HEK293 (cell line): ENCODE measurements around the gene MYL4.

Source experiments
- CTCF ChIA-PET: fragments of 350-600 bp; formaldehyde crosslinking; extraction: SDS; loops from one replicate; lab custom pipeline; 2021; ENCODE audit warnings: antibody characterized with exemption; lab: Yijun Ruan, JAX
- POLR2A ChIA-PET: fragments of 300-600 bp; formaldehyde crosslinking; extraction: SDS; loops from one replicate; lab custom pipeline; 2020; ENCODE audit warnings: antibody characterized with exemption, inconsistent platforms; lab: Yijun Ruan, JAX
- H3K27ac ChIP-seq: fragments of 200-500 bp; sonication (Bioruptor generic); 2 replicates; pipeline ENCODE4 v1.5.1; 2014; ENCODE audit warnings: low read depth, low read length, control low read depth, inconsistent platforms; ENCODE audit errors: extremely low read depth
- H3K36me3 ChIP-seq, 2 experiments: fragments of 200-500 bp in 1 of 2; sonication (Bioruptor generic) in 1 of 2; 1 replicate in 1 of 2; 2 replicates in 1 of 2; pipeline ENCODE4 v1.5.1; 2014 to 2017; ENCODE audit warnings: inconsistent platforms in 2 of 2, low read length in 2 of 2; ENCODE audit not compliant: control insufficient read depth in 2 of 2, insufficient read depth in 1 of 2
- H3K4me1 ChIP-seq: fragments of 200-500 bp; sonication (Bioruptor generic); 2 replicates; pipeline ENCODE4 v1.5.1; 2014; ENCODE audit warnings: mild to moderate bottlenecking, low read length, inconsistent platforms; ENCODE audit not compliant: control insufficient read depth, insufficient read depth
- H3K4me3 ChIP-seq: 2 replicates; pipeline ENCODE4 v1.5.1; 2011; ENCODE audit warnings: low read depth, mild to moderate bottlenecking, control low read depth, low read length, moderate library complexity
- H3K9me3 ChIP-seq: fragments of 200-500 bp; sonication (Bioruptor generic); 2 replicates; pipeline ENCODE4 v1.5.1; 2014; ENCODE audit warnings: low read depth, low read length, inconsistent platforms; ENCODE audit not compliant: control insufficient read depth, insufficient read depth
- CTCF ChIP-seq: fragments of 450-650 bp; formaldehyde crosslinking; IDR thresholded peaks from 2 replicates; pipeline ENCODE4 v1.5.1; 2016; ENCODE audit warnings: missing biosample characterization, missing genetic modification characterization
- GFI1B ChIP-seq: fragments of 450-650 bp; formaldehyde crosslinking; IDR thresholded peaks from 2 replicates; pipeline ENCODE4 v1.5.1; 2016; ENCODE audit warnings: missing biosample characterization, missing genetic modification characterization
- GLI2 ChIP-seq: fragments of 450-650 bp; formaldehyde crosslinking; IDR thresholded peaks from 2 replicates; pipeline ENCODE4; 2017; ENCODE audit warnings: missing biosample characterization, missing genetic modification characterization, low read depth, borderline replicate concordance
- KLF1 ChIP-seq: fragments of 450-650 bp; formaldehyde crosslinking; IDR thresholded peaks from 2 replicates; pipeline ENCODE4 v1.5.1; 2016; ENCODE audit warnings: missing biosample characterization, missing genetic modification characterization
- KLF16 ChIP-seq: fragments of 450-650 bp; formaldehyde crosslinking; IDR thresholded peaks from 2 replicates; pipeline ENCODE4 v1.5.1; 2017; ENCODE audit warnings: missing biosample characterization, missing genetic modification characterization
- PRDM2 ChIP-seq: fragments of 450-650 bp; formaldehyde crosslinking; IDR thresholded peaks from 2 replicates; pipeline ENCODE4 v1.5.1; 2016; ENCODE audit warnings: missing biosample characterization, missing genetic modification characterization, borderline replicate concordance
- REST ChIP-seq: fragments of 450-650 bp; formaldehyde crosslinking; IDR thresholded peaks from 2 replicates; pipeline ENCODE4 v1.5.1; 2016; ENCODE audit warnings: missing biosample characterization, missing genetic modification characterization
- TRIM28 ChIP-seq: IDR thresholded peaks from 2 replicates; pipeline ENCODE4 v1.6.1; 2011; ENCODE audit warnings: low read length, control low read depth, borderline replicate concordance
- ZBTB26 ChIP-seq: fragments of 450-650 bp; formaldehyde crosslinking; optimal IDR thresholded peaks from 2 replicates; pipeline ENCODE3; 2016; ENCODE audit warnings: missing biosample characterization, mild to moderate bottlenecking, missing genetic modification characterization
- ZBTB8A ChIP-seq: fragments of 450-650 bp; formaldehyde crosslinking; IDR thresholded peaks from 2 replicates; pipeline ENCODE4 v1.5.1; 2016; ENCODE audit warnings: missing biosample characterization, missing genetic modification characterization
- ZNF146 ChIP-seq: fragments of 450-650 bp; formaldehyde crosslinking; IDR thresholded peaks from 2 replicates; pipeline ENCODE4 v1.5.1; 2016; ENCODE audit warnings: missing biosample characterization, missing genetic modification characterization
- ZNF174 ChIP-seq: fragments of 450-650 bp; formaldehyde crosslinking; IDR thresholded peaks from 2 replicates; pipeline ENCODE4 v1.5.0; 2017; ENCODE audit warnings: missing biosample characterization, mild to moderate bottlenecking, missing genetic modification characterization
- ZNF223 ChIP-seq: fragments of 450-650 bp; formaldehyde crosslinking; IDR thresholded peaks from 2 replicates; pipeline ENCODE4 v1.5.1; 2016; ENCODE audit warnings: missing biosample characterization, missing genetic modification characterization
- ZNF274 ChIP-seq, 2 experiments: fragments of 200-500 bp in 1 of 2; fragments of 450-650 bp in 1 of 2; sonication (Bioruptor generic) in 1 of 2; formaldehyde crosslinking in 1 of 2; IDR thresholded peaks; 2 replicates each; pipeline versions ENCODE4 v1.5.1 to v1.6.1; 2014 to 2016; ENCODE audit warnings: borderline replicate concordance in 1 of 2, inconsistent platforms in 1 of 2, low read length in 1 of 2, missing biosample characterization in 1 of 2, missing genetic modification characterization in 1 of 2
- ZNF473 ChIP-seq: fragments of 450-650 bp; formaldehyde crosslinking; IDR thresholded peaks from 2 replicates; pipeline ENCODE4 v1.5.1; 2017; ENCODE audit warnings: missing biosample characterization, missing genetic modification characterization
- ZNF513 ChIP-seq: fragments of 450-650 bp; IDR thresholded peaks from 2 replicates; pipeline ENCODE4 v1.5.1; 2018; ENCODE audit warnings: missing biosample characterization, missing genetic modification characterization
- ZNF514 ChIP-seq: fragments of 450-650 bp; formaldehyde crosslinking; IDR thresholded peaks from 2 replicates; pipeline ENCODE4 v1.5.1; 2016; ENCODE audit warnings: missing biosample characterization, missing genetic modification characterization
- ZNF558 ChIP-seq: fragments of 450-650 bp; formaldehyde crosslinking; IDR thresholded peaks from 2 replicates; pipeline ENCODE4 v1.5.1; 2016; ENCODE audit warnings: missing biosample characterization, missing genetic modification characterization
- ZNF610 ChIP-seq: fragments of 450-650 bp; formaldehyde crosslinking; IDR thresholded peaks from 2 replicates; pipeline ENCODE4 v1.5.1; 2016; ENCODE audit warnings: missing biosample characterization, missing genetic modification characterization, borderline replicate concordance

The MYL4 gene

GRCh38 chr17:47227862-47228261, 18.7 kb downstream of the MYL4 start:
- no peak overlapping the region for H3K4me3 ChIP-seq
- CTCF ChIA-PET, result interaction anchor here (0.6 to 8.6 kb wide), 4 partner anchors 11 to 286 kb away, joined by 4 to 164 read pairs (median 8); no protein-coding TSS in a partner anchor
- peaks cover 2% of the 10 kb centered on the region; the same call in 1 of the 2 replicates for H3K4me1 ChIP-seq
- H3K27ac ChIP-seq, result no peak overlapping the region
- H3K9me3 ChIP-seq, result no peaks in the 10 kb centered on the region
- POLR2A ChIA-PET, result no interaction called here
- H3K36me3 ChIP-seq, result no peaks in the 10 kb centered on the region
- TF ChIP-seq KLF16 (no peak), ZBTB8A (tag by site-specific recombination) (no peak), PRDM2 (no peak), ZNF558 (tag by site-specific recombination) (no peak), ZNF274 (IDR thresholded peaks at IDR 0.05; ENCODE audit: low read length) (no peak), ZNF274 (tag by site-specific recombination; IDR thresholded peaks at IDR 0.05; ENCODE audit: borderline replicate concordance) (no peak), TRIM28 (no peak), CTCF (tag by site-specific recombination) (no peak), ZNF514 (no peak), ZNF610 (tag by site-specific recombination) (no peak), ZBTB26 (no peak), ZNF223 (tag by site-specific recombination) (no peak), GFI1B (tag by site-specific recombination) (no peak), ZNF473 (no peak)
- TF ChIP-seq, all 188 proteins: peak for 0

GRCh38 chr17:47229535-47230443, 20.6 kb downstream of the MYL4 start:
- H3K27ac ChIP-seq, result no peak overlapping the region; the same call in 1 of the 2 replicates
- no peak overlapping the region for H3K4me3 ChIP-seq
- peaks cover 2% of the 10 kb centered on the region; the same call in 1 of the 2 replicates for H3K4me1 ChIP-seq
- H3K9me3 ChIP-seq, result no peaks in the 10 kb centered on the region
- no peaks in the 10 kb centered on the region for H3K36me3 ChIP-seq
- CTCF ChIA-PET, result interaction anchor here (0.6 to 8.6 kb wide), 48 partner anchors 10 to 572 kb away, joined by 3 to 164 read pairs (median 4); no protein-coding TSS in a partner anchor
- POLR2A ChIA-PET, result interaction anchor here (1.0 to 1.5 kb wide), 4 partner anchors 49 to 87 kb away, joined by 3 read pairs; no protein-coding TSS in a partner anchor
- no peak for TF ChIP-seq ZNF513 (tag by site-specific recombination)
- no peak for TF ChIP-seq KLF1 (tag by site-specific recombination)
- TF ChIP-seq ZNF146 (tag by site-specific recombination), result no peak
- TF ChIP-seq REST (tag by site-specific recombination), result no peak
- TF ChIP-seq ZNF174 (tag by site-specific recombination), result no peak
- TF ChIP-seq GLI2, result no peak
